Common myeloid progenitor, CD34-positive (primary cell): ENCODE measurements around the gene CUX1.

ENCODE experiments used
- CTCF ChIA-PET: fragments of 350-600 bp; sonication (Branson Sonifier 250); formaldehyde crosslinking; loops from one replicate; lab custom pipeline; 2021; ENCODE audit warnings: antibody characterized with exemption; lab: Charles Lee
- POLR2A ChIA-PET: fragments of 350-600 bp; sonication (Branson Sonifier 250); formaldehyde crosslinking; loops from one replicate; lab custom pipeline; 2021; ENCODE audit warnings: antibody characterized with exemption; lab: Charles Lee
- DNase-seq, 3 donors: peaks; one replicate each; pipeline versions ENCODE4 v3.0.0 to v3.0.0-alpha.2; 2013
- H3K27ac ChIP-seq, 2 experiments: 1 replicate in 1 of 2; 2 replicates in 1 of 2; pipeline ENCODE4 v1.7.0; 2013; ENCODE audit warnings: inconsistent platforms in 2 of 2, low read length in 2 of 2, mild to moderate bottlenecking in 2 of 2, low read depth in 1 of 2, moderate library complexity in 1 of 2; ENCODE audit not compliant: severe bottlenecking in 2 of 2, insufficient read depth in 1 of 2, poor library complexity in 1 of 2
- H3K27me3 ChIP-seq, 5 experiments: replicated peaks in 2 of 5; 1 replicate in 3 of 5; 2 replicates in 2 of 5; pipeline versions ENCODE4 v1.6.1 to v1.7.0; 2013; ENCODE audit warnings: low read length in 4 of 5, mild to moderate bottlenecking in 2 of 5, moderate library complexity in 2 of 5, inconsistent platforms in 1 of 5; ENCODE audit not compliant: insufficient read depth in 5 of 5, control insufficient read depth in 4 of 5
- H3K36me3 ChIP-seq, 4 experiments: 1 replicate in 2 of 4; 2 replicates in 2 of 4; pipeline versions ENCODE4 v1.6.1 to v1.7.0; 2013; ENCODE audit warnings: low read length in 3 of 4, control low read depth in 1 of 4, mild to moderate bottlenecking in 1 of 4; ENCODE audit not compliant: control insufficient read depth in 4 of 4, insufficient read depth in 4 of 4
- H3K4me1 ChIP-seq, 4 experiments: 1 replicate in 3 of 4; 2 replicates in 1 of 4; pipeline versions ENCODE4 v1.6.1 to v1.7.1; 2013; ENCODE audit warnings: low read length in 3 of 4, mild to moderate bottlenecking in 3 of 4, control low read depth in 1 of 4, inconsistent platforms in 1 of 4, moderate library complexity in 1 of 4; ENCODE audit not compliant: control insufficient read depth in 4 of 4, insufficient read depth in 4 of 4; ENCODE audit errors: control extremely low read depth in 1 of 4
- H3K4me3 ChIP-seq, 7 experiments: 1 replicate in 4 of 7; 2 replicates in 3 of 7; pipeline versions ENCODE4 v1.5.1 to v1.7.0; 2013; ENCODE audit warnings: mild to moderate bottlenecking in 7 of 7, low read length in 6 of 7, moderate library complexity in 6 of 7, inconsistent platforms in 2 of 7, low read depth in 2 of 7, control low read depth in 1 of 7; ENCODE audit not compliant: insufficient read depth in 4 of 7, control insufficient read depth in 1 of 7; ENCODE audit errors: extremely low read depth in 1 of 7
- H3K9me3 ChIP-seq, 5 experiments: 1 replicate in 4 of 5; 2 replicates in 1 of 5; pipeline versions ENCODE4 v1.6.1 to v1.7.1; 2013; ENCODE audit warnings: low read length in 4 of 5, mild to moderate bottlenecking in 2 of 5, inconsistent platforms in 1 of 5, low read depth in 1 of 5, moderate library complexity in 1 of 5; ENCODE audit not compliant: control insufficient read depth in 4 of 5, insufficient read depth in 2 of 5; ENCODE audit errors: control extremely low read depth in 1 of 5
- WGBS: methylation state at CpG from one replicate; pipeline ENCODE4 v1.1.5; 2013; ENCODE audit not compliant: insufficient coverage; 5-methylcytosine and 5-hydroxymethylcytosine counted together

The CUX1 gene

DNA sequence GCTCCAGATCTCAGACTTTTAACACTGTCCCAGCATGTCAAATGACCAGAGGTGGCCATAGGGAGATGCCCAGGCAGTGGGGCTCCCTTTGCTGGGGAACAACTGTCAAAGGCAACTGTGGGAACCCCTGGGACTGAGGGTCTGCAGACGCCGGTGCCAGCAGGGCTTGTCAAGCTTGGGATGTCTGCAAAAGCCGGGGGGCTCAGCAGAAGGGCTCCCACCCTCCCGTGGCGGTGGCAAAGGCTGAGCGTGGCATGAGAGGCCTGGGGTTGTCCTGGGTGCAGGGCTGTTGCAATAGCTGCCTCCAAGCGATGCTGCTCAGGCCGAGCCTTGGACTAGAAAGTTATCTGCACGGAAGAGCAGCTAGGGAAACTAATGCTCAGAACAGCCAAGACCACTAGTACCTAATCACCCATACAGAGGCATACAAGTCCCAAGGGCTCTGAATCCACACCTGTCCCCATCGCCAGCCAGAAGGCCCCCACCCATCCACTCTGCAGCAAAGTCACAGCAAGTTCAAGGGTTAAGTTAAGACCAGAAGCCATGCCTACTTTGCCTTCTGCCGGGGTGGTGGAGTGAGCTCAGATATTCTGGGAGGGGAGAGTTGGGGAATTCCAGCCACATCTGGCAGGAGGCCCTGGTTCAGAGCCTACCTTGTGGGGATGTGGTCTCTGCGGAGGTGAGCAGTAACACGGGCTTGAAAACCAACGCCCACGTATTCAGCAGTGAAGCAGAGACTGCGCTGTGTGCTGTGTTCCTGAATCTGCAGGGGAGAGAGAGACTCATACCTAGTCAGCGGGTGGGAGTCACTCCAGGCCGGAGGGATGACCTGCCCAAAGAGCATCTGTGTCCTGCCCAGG is 473.9 kb downstream of the CUX1 start:
- Histone ChIP-seq H3K4me3 (no peak overlapping the region), H3K27ac (no peak overlapping the region), H3K36me3 (no peaks in the 10 kb centered on the region), H3K9me3 (no peaks in the 10 kb centered on the region), H3K27me3 (no peaks in the 10 kb centered on the region), H3K4me1 (peaks cover 0 to 32% (median 28%) of the 10 kb centered on the region in 4 experiments)
- ChIA-PET CTCF (interaction anchor here (1.2 kb wide), 1 partner anchor 13 kb away, joined by 4 read pairs; no protein-coding TSS in a partner anchor), POLR2A (interaction anchor here (0.7 kb wide), 1 partner anchor 14 kb away, joined by 3 read pairs; no protein-coding TSS in a partner anchor)
- 88% methylated on average over 14 of the region's 18 CpGs for WGBS
- DNase-seq: no peak

DNA sequence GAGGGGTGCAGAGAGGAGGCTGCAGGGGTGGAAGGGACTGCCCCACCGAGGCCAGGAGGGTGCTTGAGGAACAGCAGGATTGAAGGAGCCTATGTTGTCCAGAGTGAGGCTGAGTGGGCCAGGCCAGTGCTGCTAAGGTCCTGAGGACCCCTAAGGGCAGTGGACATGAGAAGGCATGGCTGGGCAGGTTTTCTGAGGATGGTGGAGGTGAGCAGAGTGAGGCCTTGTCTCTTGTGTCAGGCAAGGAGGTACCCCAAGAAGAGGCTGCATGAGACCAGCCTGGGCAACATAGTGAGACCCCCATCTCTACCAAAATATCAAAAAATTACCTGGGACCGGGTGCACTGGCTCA is 474.5 kb downstream of the CUX1 start:
- H3K36me3 ChIP-seq: no peaks in the 10 kb centered on the region
- ChIA-PET POLR2A (no interaction called here), CTCF (interaction anchor here (1.2 kb wide), 1 partner anchor 14 kb away, joined by 4 read pairs; no protein-coding TSS in a partner anchor)
- no peak for DNase-seq
- WGBS: 100% methylated on average over 2 of the region's 2 CpGs
- H3K27ac ChIP-seq: no peak overlapping the region
- H3K4me3 ChIP-seq: no peak overlapping the region
- H3K4me1 ChIP-seq: peaks cover 0 to 29% (median 25%) of the 10 kb centered on the region in 4 experiments
- H3K27me3 ChIP-seq: no peaks in the 10 kb centered on the region
- H3K9me3 ChIP-seq: no peaks in the 10 kb centered on the region

DNA sequence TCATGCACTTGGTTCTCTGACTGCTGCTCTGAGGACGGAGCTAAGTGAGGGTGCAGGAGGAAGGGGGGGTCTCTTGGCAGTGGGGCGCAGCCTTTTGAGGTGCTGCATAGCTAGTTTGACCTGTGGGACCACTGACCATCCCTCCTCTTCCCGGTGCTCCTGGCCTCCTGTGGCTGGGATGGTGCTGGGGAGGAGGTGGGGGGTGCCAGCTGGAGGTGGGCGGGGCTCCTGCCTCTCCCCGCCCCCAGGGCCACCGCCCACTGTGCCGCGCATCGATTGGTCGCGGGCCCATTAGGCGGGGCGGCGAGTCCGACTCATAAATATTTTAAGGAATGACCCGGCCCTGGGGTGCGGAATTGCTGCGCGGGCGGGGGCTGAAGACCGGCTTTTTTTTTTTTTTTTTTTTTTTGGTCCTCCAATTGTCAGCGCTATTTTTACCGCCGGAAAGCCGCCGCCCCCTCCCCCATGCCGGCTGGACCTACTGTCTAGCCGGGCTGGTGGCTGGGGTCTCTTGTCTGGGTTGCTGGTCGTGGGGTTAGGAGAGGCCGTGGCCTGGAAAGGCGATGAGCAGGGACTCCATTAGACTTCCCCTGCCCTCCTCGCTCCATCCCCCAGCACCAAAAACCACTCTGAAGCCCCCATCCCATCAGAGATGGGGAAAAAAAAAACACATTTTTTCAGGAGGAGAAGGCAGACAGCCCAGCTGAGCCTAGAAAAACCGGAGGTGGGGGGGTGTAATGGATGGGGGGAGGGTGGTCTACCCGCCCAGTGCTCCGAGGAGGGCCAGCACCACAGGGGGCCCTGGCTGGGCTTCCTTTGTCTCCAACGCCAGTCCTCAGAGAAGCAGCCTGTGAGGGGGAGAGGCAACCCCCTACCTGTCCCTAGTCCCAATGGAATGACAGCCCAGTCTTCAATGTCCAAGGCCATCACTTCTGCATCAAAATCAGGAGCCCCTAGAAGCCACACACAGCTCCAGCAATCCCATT is 475.7 kb downstream of the CUX1 start:
- H3K27me3 ChIP-seq: no peaks in the 10 kb centered on the region
- no peak overlapping the region for H3K27ac ChIP-seq
- ChIA-PET CTCF (no interaction called here), POLR2A (no interaction called here)
- WGBS: 36% methylated on average over 21 of the region's 36 CpGs
- no peaks in the 10 kb centered on the region for H3K36me3 ChIP-seq
- H3K9me3 ChIP-seq: no peaks in the 10 kb centered on the region
- no peak for DNase-seq
- peaks cover 0 to 17% (median 13%) of the 10 kb centered on the region in 4 experiments for H3K4me1 ChIP-seq
- H3K4me3 ChIP-seq: no peak overlapping the region

DNA sequence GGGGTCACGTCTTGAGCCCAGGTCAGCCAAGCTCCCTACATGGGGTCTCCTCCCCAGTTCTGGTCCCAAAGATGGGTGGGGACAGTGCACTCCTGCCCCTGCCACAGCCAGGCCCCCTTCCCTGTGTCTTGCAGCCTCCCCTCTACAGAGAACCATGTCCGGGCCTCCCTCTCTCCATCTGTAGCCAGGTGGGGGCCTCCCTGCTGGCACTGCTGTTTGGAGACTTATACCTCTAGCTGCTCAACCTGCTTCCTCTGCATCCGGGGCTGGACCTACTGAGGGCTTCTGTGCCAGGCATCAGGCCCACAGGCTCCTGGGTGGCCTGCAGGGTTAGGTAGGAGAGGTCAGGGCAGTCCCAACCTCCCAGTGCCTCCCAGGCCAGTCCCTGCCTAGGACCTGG is 477.2 kb downstream of the CUX1 start:
- CTCF ChIA-PET: interaction anchor here (0.6 to 1.1 kb wide), 2 partner anchors 11 to 89 kb away, joined by 3 to 4 read pairs; no protein-coding TSS in a partner anchor
- H3K27me3 ChIP-seq: no peaks in the 10 kb centered on the region

DNA sequence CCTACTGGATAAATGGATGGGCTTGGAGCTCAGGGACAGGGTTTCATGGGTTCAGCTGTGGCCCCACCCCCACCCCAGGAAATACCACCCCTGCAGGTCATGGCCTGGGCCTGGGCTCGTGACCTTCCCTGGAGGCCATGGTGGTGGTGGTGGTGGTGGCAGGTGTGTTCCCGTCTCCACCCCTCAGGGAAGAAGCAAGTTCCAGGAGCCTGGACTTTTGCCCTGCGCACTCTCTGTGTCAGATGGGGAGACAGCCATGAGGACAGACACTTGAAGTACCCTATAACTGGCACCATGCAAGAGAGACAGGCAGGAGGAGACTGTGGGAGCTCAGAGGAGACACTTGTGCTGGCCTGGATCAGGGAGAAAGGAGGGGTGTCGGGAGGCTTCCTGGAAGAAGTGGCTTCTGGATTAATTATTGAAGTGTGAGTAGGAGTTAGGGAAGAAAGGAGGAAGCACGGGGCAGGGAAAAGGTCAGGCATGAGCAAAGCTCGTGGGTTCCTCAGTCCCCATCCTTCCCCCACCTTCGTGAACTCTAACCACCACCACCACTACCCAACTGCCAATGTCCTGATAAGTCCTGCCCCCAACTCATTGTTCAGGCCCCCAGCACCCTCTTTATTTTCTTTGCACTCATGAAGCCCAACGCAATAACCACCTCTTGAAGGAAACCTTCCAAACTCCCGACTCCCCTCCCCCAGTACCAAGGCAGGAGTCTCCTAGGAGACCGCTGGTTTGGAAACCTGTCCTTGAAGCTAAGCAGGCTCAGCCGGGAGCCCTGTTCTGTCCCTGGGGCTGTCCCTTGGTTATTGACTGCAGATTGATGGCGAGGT is 478.1 kb downstream of the CUX1 start:
- H3K27ac ChIP-seq: no peak overlapping the region
- 91% methylated on average over 6 of the region's 12 CpGs for WGBS
- H3K27me3 ChIP-seq: no peaks in the 10 kb centered on the region
- no peaks in the 10 kb centered on the region for H3K9me3 ChIP-seq
- peaks cover 0 to 5% (median 0%) of the 10 kb centered on the region in 4 experiments for H3K4me1 ChIP-seq
- no peak for DNase-seq
- no peak overlapping the region for H3K4me3 ChIP-seq
- no peaks in the 10 kb centered on the region for H3K36me3 ChIP-seq
- POLR2A ChIA-PET: no interaction called here
- CTCF ChIA-PET: interaction anchor here (1.2 kb wide), 1 partner anchor 8 kb away, joined by 4 read pairs; no protein-coding TSS in a partner anchor

More for the DNA sequence above, 477.2 kb downstream of the CUX1 start:
- no peak for DNase-seq
- no peaks in the 10 kb centered on the region for H3K36me3 ChIP-seq
- 100% methylated on average over 2 of the region's 3 CpGs for WGBS
- H3K9me3 ChIP-seq: no peaks in the 10 kb centered on the region
- H3K4me3 ChIP-seq: no peak overlapping the region
- POLR2A ChIA-PET: no interaction called here
- no peak overlapping the region for H3K27ac ChIP-seq
- H3K4me1 ChIP-seq: peaks cover 0 to 5% (median 1%) of the 10 kb centered on the region in 4 experiments

DNA sequence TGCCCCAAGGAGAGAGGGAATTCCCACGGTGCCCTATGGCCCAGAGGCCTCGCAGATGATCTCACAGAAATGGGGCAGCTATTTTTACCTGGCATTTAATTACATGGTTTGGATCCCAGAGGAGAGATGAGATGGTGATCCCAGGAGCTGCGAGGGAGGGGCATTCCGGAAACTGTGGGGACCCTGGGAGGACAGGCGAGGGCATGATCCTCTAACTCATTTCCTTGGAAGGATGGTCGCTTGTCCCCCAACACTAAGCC is 478.7 kb downstream of the CUX1 start:
- 99% methylated on average over 6 of the region's 6 CpGs for WGBS
- no peak for DNase-seq
- no peaks in the 10 kb centered on the region for H3K9me3 ChIP-seq
- H3K4me3 ChIP-seq: no peak overlapping the region
- ChIA-PET POLR2A (no interaction called here), CTCF (interaction anchor here (1.2 kb wide), 1 partner anchor 8 kb away, joined by 4 read pairs; no protein-coding TSS in a partner anchor)
- H3K36me3 ChIP-seq: no peaks in the 10 kb centered on the region
- no peak overlapping the region for H3K27ac ChIP-seq
- peaks cover 0 to 5% (median 0%) of the 10 kb centered on the region in 4 experiments for H3K4me1 ChIP-seq
- H3K27me3 ChIP-seq: no peaks in the 10 kb centered on the region
